Fibroblast of skin of back (primary cell): Measurements from ENCODE around the gene FRYL.
"Not testable (repeated sequence)": the region's sequence is repeated elsewhere in the genome, so short reads cannot be mapped to it uniquely, and the experiment has no call there.

Experiments
- DNase-seq: peaks from one replicate; pipeline ENCODE4 v3.0.0-alpha.2; 2013

The FRYL gene

GRCh38 chr4:48745223-48745622 lies 34.9 kb downstream of the FRYL start:
- not testable (repeated sequence) for DNase-seq

DNA sequence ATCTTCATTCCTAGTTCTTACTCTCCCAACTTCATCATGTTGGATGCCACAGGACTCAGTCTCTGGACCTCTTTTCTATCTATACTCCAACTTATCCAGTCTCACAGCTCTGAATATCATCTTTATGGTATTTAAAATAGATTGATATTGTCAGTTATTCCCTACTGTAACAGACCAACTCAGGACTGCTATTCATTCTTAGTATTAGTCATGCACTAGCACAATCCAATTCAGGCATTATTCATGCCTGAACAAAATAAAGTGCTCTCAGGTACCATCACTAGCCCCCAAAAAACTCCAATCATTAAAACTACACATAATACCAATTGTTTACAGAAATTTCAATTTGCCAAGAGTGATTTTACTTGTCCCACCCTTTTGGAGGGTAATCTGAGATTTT lies 37.7 kb downstream of the FRYL start:
- no peak for DNase-seq

- DNase-seq: no peak
These were observed 40.5 kb downstream of the FRYL start for GRCh38 chr4:48739560-48740019.

GRCh38 chr4:48738856-48739255 lies 41.2 kb downstream of the FRYL start:
- DNase-seq: no peak

GRCh38 chr4:48728906-48729496 lies 51.1 kb downstream of the FRYL start:
- not testable (repeated sequence) for DNase-seq

DNA sequence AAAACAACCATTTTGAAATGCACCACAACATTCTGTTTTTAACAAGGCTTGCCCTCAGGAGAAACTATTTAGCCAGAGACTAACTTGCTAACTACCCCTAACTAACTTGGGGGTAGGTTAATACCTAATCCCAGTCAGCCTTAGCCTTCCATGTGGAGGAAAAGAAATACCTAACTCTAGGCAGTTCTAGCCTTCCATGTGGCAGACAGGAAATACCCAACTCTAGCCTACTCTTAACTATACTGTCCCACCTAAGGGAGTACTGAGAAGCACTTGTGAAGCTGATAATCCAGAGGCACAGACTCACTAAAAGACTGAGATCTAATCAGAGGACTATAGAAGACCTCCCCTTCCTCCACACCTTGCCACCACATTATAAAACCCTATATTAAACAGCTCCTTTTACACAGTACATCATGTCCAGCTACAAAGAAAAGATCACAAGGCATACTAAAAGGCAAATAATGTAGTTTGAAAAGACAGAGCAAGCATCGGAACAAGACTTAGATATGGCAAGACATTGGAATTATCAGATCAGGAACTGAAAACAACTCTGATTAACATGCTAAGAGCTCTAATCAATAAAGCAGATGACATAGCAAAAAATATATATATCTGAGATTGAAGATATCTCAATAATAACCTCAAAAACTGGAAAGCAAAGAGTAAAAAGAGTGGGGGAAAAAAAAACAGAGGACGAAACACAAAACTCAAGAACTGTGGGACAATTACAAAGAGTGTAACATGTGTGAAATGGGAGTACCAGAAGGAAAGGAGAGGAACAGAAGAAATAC lies 52.2 kb downstream of the FRYL start:
- no peak for DNase-seq

DNA sequence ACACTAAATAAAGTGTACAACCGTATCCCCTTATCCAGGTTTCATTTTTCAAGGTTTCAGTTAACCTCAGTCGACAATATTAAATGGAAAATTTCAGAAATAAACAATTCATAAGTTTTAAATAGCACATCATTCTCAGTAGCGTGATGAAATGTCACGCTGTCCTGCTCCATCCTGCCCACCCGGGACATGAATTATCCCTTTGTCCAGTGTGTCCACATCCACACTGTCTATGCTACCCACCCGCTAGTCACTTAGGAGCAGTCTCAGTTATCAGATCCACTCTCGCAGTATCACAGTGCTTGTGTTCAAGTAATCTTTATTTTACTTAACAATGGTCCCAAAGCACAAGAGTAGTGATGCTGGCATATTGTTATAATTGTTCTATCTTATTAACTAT lies 54.7 kb downstream of the FRYL start:
- no peak for DNase-seq

DNA sequence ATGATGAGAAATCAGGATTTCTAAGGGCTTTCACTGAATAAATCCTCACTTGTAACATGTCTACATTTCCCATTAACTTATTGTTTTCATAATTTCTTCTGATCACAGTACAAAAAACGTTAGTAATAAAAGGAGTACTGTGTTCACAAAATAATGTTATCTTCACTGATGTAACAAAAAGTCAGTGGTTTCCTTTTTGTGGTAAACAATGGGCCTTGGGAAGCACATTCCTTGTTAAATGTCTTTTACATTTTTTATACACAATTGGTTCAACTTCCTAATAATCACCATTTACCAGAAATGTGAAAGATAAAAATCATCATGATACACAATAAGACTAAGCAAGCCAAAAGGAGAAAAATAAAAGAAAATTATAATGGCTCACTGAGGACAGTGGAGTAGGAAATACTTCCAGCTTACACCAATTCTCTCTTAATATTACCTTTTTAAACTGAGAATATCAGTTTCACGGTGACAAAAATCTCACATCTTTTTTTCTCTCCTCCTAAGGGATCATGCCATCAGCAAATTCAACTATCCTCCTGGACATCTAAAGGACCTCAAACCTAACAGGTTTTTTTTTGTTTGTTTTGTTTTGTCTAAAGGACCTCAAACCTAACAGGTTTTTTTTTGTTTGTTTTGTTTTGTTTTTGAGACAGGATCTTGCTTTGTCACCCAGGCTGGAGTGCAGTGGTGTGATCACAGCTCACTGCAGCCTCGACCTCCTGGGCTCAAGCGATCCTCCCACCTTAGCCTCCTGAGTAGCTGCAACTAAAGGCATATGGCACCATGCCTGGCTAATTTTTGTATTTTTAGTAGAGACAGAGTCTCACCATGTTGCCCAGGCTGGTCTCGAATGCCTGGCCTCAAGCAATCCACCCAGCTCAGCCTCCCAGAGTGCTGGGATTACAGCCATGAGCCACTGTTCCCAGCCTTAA lies 57.3 kb downstream of the FRYL start:
- no peak for DNase-seq

- no peak for DNase-seq
These were observed 59.6 kb downstream of the FRYL start for GRCh38 chr4:48720459-48720858.

- DNase-seq: no peak
These were observed 61.1 kb downstream of the FRYL start for GRCh38 chr4:48718818-48719465.

GRCh38 chr4:48716285-48716684 lies 63.8 kb downstream of the FRYL start:
- DNase-seq: not testable (repeated sequence)

GRCh38 chr4:48710446-48711209 lies 69.5 kb downstream of the FRYL start:
- DNase-seq: no peak

DNA sequence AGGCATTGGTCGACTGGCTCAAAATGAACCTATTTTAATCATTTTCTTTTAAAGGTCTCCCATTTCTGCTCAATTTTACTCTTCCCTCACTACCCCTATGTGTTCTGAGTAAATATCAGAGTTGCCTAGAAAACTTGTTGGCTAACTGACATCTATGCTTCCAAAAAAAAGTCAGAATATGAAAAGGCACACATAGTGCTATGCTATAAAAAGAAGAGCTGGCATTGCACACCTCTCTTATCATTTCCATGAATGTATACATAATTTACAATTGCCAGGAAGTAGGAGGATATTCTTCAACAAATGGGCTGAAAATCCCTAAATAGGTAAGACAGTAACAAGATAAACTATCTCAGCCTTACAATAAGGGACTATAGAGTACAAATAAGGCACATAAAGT lies 70.2 kb downstream of the FRYL start:
- DNase-seq: no peak

DNA sequence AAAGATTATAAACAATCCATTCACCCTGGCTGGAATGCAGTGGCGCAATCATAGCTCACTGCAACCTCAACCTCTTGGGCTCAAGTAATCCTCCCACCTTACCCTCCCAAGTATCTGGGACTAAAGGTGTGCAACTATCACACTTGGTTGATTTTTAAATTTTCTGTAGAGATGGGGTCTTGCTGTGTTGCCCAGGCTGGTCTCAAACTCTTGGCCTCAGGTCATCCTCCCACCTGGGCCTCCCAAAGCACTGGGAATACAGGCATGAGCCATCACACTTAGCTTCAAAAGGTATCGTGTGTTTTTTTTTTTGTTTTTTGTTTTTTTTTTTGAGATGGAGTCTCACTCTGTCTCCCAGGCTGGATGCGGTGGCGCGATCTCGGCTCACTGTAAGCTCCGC lies 71.5 kb downstream of the FRYL start:
- no peak for DNase-seq

DNA sequence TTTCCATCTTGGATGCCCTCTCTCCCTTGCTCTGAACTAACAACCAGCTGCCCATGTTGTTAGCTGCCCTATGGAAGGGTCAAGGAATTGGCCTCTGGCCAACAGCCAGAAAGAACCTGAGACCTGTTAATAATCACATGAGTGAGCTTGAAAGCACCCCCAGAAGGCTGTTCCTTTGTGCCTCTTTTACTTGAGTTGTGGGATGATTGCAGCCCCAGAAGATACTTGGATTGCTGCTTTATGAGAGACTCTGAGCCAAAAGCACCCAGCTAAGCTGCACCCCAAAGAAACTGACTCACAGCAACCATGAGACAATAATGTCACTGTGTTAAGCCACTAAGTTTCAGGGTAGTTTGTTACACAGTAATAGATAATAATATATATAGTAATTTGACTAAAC lies 73.3 kb downstream of the FRYL start:
- no peak for DNase-seq

GRCh38 chr4:48705609-48706008 lies 74.5 kb downstream of the FRYL start:
- DNase-seq: no peak

DNA sequence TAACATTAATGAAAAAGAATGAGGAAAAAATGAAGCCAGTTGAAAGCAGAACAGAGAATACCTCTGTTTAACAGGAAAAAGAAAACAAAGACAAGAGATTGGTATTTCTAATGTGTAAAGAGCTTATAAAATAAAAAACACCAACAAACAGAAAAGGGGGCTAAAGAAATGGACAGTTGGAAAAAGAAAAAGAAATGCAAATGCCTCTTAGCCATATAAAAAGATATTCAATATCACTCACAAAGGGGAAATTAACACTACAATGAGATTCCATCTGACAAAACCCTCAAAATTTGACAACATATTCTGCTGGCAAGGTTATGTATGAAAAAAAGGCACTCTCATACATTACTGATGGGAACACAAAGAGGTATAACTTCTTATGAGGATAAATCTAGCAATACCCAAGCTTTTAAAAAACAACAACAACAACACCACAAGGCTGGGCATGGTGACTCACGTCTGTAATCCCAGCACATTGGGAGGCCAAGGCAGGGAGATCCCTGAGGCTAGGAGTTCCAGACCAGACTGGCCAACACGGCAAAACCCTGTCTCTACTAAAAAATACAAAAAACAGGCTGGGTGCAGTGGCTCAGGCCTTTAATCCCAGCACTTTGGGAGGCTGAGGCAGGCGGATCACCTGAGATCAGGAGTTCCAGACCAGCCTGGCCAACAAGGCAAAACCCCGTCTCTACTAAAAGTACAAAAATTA lies 75.8 kb downstream of the FRYL start:
- no peak for DNase-seq

DNA sequence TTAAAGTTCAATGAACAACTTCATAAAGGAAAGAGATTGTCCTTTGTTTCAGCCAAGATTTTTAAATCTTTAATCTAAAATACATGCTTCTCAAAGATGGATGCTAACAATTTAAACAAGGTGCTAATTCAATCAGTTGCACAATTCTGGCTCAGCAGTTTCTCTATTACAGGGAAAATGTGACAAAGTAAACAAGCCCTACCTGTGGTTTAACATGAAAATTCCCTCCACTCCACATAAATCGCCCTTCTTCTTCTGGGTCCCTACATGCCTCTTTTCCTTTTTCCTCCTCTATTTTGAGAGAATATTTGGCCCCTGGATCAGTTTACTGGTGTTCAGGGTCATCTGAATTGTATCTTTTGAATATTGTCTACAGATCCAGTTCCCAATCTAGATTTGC lies 80.6 kb downstream of the FRYL start:
- DNase-seq: no peak

DNA sequence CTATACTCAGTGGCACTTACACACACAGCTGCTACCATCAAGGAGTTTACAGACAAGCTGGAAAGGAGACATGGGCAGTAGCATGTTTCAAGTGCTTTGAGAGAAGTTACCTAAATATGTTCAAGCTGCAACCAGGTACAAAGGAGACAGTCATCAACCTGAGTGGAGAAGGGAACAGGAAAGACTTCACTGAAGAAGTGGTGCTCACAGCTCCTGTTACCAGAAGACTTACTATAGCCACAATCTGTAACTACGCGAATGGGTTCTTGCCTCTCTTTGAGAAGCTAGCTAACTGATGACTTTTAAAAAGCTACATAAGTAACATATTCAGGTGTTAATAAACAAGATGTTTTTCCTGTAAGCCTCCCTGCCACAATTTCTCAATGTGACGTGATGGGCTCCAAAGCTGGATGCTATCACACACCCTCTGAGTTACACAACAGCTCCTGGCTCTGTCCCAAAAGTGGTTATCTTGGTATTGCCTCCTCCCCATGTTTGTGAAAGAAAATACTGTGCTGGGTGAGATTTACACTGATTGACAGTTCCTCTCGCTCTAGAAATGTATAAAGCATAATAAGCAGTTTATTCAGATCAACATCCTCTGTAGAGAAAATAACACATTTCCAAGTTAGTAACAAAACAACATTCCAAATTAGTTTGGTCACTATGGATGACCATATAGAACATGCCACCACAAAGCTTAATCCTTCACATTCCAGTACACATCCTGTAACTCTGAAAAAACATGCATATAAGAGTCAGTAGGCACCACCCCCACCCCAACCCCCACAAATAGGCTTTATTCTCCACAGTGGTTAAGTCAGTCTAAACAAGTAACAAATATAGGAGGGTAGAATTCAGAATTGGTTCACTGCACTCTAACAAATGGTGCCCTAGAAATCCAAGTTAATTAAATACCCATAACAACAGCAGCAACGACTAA lies 81.8 kb downstream of the FRYL start:
- DNase-seq: peak; percentile 96

- not testable (repeated sequence) for DNase-seq
These were observed 82.6 kb downstream of the FRYL start for GRCh38 chr4:48697516-48697915.
